ENCODE results near the gene KCTD5. TPM values are rescaled to one million over a fixed set of nuclear protein-coding genes. Genes with fewer than 3 reads are reported as not detected.
"Not testable (repeated sequence)": the region's sequence is repeated elsewhere in the genome, so short reads cannot be mapped to it uniquely, and the experiment has no call there.

The KCTD5 gene
- total RNA-seq, 6 experiments from 2014 or later, result 7.3 to 22.8 (median 11.1) TPM

DNA sequence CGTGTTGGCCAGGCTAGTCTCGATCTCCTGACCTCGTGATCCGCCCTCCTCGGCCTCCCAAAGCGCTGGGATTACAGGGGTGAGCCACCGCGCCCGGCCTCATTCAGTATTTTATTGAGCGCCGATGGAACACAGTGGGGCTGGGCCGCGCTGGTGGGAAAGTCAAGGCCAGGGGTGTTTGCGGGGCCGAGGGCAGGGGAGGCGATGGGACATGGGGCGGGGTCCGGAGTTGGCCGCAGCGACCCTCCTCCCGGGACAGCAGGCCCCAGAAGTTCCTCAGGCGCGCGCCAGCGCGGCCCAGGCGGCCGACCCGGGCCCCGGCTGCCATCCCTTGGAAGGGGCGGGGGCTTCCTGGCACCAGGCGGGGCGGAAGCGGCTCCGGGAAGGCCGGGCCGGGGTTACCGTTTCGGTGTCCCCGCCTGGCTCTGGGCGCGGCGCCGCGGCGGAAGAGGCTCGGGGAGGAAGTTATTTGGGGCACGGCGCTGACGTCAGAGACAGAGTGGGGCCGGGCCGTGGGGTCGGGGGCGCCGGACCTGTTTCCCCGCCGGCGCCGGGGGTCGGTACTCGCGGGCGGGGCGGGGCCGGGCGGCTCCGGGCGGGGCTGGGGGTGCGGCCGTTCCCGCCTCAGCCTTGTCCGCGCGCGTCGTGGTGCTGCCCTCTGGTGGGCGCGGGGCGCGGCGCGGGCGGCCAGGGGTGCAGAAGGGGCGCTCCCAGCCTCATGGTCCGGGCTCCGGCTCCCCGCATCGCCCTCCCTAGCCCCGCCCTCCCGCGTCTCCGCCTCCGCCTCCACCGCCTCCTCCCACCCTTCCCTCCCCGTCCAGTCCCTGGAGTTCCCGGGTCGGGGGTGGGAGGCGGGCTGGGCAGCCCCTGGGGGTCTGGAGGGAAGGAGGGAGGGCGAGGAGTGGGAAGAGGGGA lies 38.7 kb downstream of the KCTD5 start:
- H3K4me3 ChIP-seq, result peak overlapping the region; percentile 54 to 68 (median 55)
- ATAC-seq, result peak; percentile 79 to 90 (median 84)
- peak; percentile 75 to 86 (median 80) for DNase-seq
- intact Hi-C loops (cut with DNase I), result no loop called here
- peaks cover 0 to 29% (median 6%) of the 10 kb centered on the region in 4 donors for H3K4me1 ChIP-seq
- WGBS (ENCODE audit: insufficient coverage, low coverage, low lambda C conversion rate, missing lambda C conversion rate), result 7% methylated on average over 21 of the region's 99 CpGs
- TF ChIP-seq, protein P1, sequence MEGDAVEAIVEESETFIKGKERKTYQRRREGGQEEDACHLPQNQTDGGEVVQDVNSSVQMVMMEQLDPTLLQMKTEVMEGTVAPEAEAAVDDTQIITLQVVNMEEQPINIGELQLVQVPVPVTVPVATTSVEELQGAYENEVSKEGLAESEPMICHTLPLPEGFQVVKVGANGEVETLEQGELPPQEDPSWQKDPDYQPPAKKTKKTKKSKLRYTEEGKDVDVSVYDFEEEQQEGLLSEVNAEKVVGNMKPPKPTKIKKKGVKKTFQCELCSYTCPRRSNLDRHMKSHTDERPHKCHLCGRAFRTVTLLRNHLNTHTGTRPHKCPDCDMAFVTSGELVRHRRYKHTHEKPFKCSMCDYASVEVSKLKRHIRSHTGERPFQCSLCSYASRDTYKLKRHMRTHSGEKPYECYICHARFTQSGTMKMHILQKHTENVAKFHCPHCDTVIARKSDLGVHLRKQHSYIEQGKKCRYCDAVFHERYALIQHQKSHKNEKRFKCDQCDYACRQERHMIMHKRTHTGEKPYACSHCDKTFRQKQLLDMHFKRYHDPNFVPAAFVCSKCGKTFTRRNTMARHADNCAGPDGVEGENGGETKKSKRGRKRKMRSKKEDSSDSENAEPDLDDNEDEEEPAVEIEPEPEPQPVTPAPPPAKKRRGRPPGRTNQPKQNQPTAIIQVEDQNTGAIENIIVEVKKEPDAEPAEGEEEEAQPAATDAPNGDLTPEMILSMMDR (IDR thresholded peaks at IDR 0.05), result peak; percentile 47 to 96 (median 64)
- peak; percentile 42 for TF ChIP-seq POLR2A (IDR thresholded peaks at IDR 0.05)
- H3K36me3 ChIP-seq, result no peaks in the 10 kb centered on the region
- H3K27ac ChIP-seq, result peak overlapping the region in 2 of 3 donors; percentile 12 to 63
- no peaks in the 10 kb centered on the region for H3K27me3 ChIP-seq
- no peaks in the 10 kb centered on the region for H3K9me3 ChIP-seq

DNA sequence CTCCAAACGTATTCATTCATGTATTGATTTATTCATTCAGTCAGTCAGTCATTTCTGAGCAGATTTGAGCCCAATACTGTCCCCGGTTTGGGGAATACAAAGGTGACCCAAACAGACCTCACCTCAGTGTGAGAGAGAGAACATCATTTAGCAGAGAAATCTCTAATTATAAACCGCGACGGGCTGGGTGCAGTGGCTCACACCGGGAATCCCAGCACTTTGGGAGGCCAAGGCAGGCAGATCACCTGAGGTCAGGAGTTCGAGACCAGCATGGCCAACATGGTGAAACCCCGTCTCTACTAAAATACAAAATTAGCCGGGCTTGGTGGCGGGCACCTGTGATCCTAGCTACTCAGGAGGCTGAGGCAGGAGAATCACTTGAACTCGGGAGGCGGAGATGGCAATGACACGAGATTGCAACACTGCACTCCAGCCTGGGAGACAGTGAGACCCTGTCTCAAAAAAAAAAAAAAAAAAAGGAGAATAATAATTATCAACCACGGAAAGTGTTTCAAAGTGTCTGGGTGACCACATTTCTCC lies 39.4 kb downstream of the KCTD5 start:
- ATAC-seq; H3K9me3 ChIP-seq; H3K27me3 ChIP-seq; H3K27ac ChIP-seq; intact Hi-C loops (cut with DNase I); H3K36me3 ChIP-seq: not testable (repeated sequence)
- WGBS (ENCODE audit: insufficient coverage, low coverage, low lambda C conversion rate, missing lambda C conversion rate), result 18% methylated on average over 7 of the region's 14 CpGs
- DNase-seq, result peak in 1 of 3 donors; percentile 20
- peaks cover 0 to 29% (median 6%) of the 10 kb centered on the region in 4 donors for H3K4me1 ChIP-seq
- H3K4me3 ChIP-seq, result peak overlapping the region; percentile 54 to 68 (median 55)

DNA sequence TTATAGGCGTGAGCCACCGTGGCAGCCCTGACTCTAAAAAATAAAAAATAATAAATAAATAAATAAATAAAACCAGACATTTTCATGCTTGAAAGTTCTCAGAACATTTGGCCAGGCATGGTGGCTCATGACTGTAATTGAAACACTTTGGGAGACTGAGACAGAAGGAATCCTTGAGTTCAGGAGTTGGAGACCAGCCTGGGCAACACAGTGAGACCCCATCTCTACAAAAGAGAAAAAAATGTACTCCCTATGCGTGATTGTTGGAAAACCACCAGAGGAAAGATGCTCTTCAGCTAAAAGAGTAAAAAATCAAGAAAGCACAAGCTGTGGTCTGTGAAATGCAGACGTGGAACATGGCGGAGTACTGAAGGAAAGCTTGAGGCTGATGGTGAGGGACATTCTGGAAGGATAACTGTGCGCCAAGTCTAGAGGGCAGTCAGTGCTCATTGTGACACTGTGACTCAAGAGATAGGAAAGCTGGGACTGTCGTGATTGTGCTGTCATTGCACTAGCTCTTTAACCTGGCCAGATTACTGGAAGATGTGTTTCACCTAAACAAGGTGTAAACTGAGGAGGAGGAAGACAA lies 41.9 kb downstream of the KCTD5 start:
- TF ChIP-seq, protein P1 (IDR thresholded peaks at IDR 0.05), result no peak
- no peaks in the 10 kb centered on the region for H3K27me3 ChIP-seq
- H3K27ac ChIP-seq, result no peak overlapping the region
- no peaks in the 10 kb centered on the region for H3K9me3 ChIP-seq
- no peaks in the 10 kb centered on the region for H3K36me3 ChIP-seq
- no peak for ATAC-seq
- WGBS (ENCODE audit: insufficient coverage, low coverage, low lambda C conversion rate, missing lambda C conversion rate), result 60% methylated on average over 6 of the region's 7 CpGs
- DNase-seq, result no peak
- H3K4me1 ChIP-seq, result peaks cover 0 to 22% (median 3%) of the 10 kb centered on the region in 4 donors
- intact Hi-C loops (cut with DNase I), result no loop called here
- no peak overlapping the region for H3K4me3 ChIP-seq

DNA sequence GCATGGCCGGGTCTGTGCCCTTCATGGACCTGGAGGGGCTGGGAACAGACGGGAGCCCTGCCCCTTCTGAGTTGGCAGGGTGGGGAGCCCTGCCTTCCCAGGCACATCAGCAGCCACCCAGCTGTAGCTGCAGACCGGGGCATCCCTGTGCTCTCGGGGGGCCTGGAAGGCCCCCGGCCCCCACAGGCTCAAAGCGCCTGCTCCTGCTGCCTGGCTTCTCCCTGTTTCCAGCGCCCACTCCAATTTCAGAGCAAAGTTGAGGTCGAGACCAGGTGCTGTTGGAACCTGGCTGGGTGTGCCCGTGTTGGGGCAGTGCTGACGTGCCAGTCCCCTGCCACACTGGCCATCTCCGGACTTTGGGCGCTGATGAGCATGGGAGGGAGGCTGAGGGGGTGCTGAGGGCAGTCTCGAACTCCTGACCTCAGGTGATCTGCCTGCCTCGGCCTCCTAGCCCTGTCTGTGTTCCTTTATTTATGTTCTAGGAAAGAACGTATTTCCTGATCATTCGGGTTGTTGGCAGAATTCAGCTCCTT lies 42.6 kb downstream of the KCTD5 start:
- Histone ChIP-seq H3K36me3 (no peaks in the 10 kb centered on the region), H3K4me1 (peaks cover 0 to 15% (median under 1%) of the 10 kb centered on the region in 4 donors), H3K9me3 (no peaks in the 10 kb centered on the region), H3K27me3 (no peaks in the 10 kb centered on the region), H3K4me3 (no peak overlapping the region), H3K27ac (no peak overlapping the region)
- DNase-seq (peak in 1 of 3 donors; percentile 11), ATAC-seq (no peak)
- intact Hi-C loops (cut with DNase I), result no loop called here
- TF ChIP-seq, protein P1 (IDR thresholded peaks at IDR 0.05), result no peak
- no peak for TF ChIP-seq POLR2A (IDR thresholded peaks at IDR 0.05)
- WGBS (ENCODE audit: insufficient coverage, low coverage, low lambda C conversion rate, missing lambda C conversion rate), result 43% methylated on average over 4 of the region's 16 CpGs
